ENCODE measurements around the gene MCM8.

DNA sequence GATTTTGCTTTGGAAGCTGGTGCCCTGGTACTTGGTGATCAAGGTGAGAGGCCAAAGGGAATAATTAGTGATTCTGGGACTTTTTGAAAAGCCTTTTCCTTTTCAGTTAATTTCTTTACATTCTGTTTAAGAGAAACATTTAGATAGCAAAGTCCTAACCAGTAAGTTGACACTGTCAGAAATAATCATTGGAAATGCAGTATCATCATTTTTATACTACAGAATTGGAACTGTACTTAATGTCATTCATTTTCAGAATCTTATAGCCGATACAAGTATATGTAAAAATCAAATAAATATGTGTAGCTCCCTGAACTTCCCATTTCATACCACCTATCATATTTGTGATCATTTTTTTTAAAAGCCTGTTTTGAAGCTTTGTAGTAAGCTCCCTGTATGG is 27.5 kb downstream of the MCM8 start:
- no peak for TF ChIP-seq REST (IDR thresholded peaks at IDR 0.05; ENCODE audit: borderline replicate concordance)
- TF ChIP-seq SMC3 (conservative IDR thresholded peaks at IDR 0.05; ENCODE audit: poor library complexity): no peak
- TF ChIP-seq MXI1 (conservative IDR thresholded peaks at IDR 0.05; ENCODE audit: poor library complexity, severe bottlenecking): no peak
- no peak for TF ChIP-seq POLR2AphosphoS5 (IDR thresholded peaks at IDR 0.05)
- TF ChIP-seq, protein P1, sequence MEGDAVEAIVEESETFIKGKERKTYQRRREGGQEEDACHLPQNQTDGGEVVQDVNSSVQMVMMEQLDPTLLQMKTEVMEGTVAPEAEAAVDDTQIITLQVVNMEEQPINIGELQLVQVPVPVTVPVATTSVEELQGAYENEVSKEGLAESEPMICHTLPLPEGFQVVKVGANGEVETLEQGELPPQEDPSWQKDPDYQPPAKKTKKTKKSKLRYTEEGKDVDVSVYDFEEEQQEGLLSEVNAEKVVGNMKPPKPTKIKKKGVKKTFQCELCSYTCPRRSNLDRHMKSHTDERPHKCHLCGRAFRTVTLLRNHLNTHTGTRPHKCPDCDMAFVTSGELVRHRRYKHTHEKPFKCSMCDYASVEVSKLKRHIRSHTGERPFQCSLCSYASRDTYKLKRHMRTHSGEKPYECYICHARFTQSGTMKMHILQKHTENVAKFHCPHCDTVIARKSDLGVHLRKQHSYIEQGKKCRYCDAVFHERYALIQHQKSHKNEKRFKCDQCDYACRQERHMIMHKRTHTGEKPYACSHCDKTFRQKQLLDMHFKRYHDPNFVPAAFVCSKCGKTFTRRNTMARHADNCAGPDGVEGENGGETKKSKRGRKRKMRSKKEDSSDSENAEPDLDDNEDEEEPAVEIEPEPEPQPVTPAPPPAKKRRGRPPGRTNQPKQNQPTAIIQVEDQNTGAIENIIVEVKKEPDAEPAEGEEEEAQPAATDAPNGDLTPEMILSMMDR (IDR thresholded peaks at IDR 0.05; ENCODE audit: poor library complexity, severe bottlenecking): no peak
- TF ChIP-seq EZH2 (IDR thresholded peaks at IDR 0.05; ENCODE audit: borderline replicate concordance, insufficient read depth, low read length, poor library complexity, severe bottlenecking): no peak
- TF ChIP-seq EP300 (conservative IDR thresholded peaks at IDR 0.05; ENCODE audit: poor library complexity, severe bottlenecking): no peak
- TF ChIP-seq TAF1 (IDR thresholded peaks at IDR 0.05; ENCODE audit: low read depth): no peak
